Neural progenitor cell (in vitro differentiated cells): ENCODE data around the gene ACLY. TPM values are rescaled to one million over a fixed set of nuclear protein-coding genes. Genes with fewer than 3 reads are reported as not detected.

Experiments used
- DNase-seq: peaks from one replicate; pipeline ENCODE4 v3.0.0-alpha.2; 2016; ENCODE audit warnings: low spot score
- H2AFZ ChIP-seq: fragments of 200-600 bp; sonication (generic); replicated peaks from 2 replicates; pipeline ENCODE4 v1.6.1; 2016; ENCODE audit warnings: antibody characterized with exemption
- H3F3A ChIP-seq: fragments of 200-600 bp; sonication (generic); 2 replicates; pipeline ENCODE4 v1.6.1; 2016; ENCODE audit warnings: antibody characterized with exemption, low read depth
- H3K27ac ChIP-seq: fragments of 200-600 bp; sonication (generic); 2 replicates; pipeline ENCODE4 v1.5.1; 2016; ENCODE audit warnings: mild to moderate bottlenecking
- H3K27me3 ChIP-seq: fragments of 200-600 bp; sonication (generic); 2 replicates; pipeline ENCODE4 v1.6.1; 2016; ENCODE audit warnings: mild to moderate bottlenecking, moderate library complexity
- H3K36me3 ChIP-seq: fragments of 200-600 bp; sonication (generic); 2 replicates; pipeline ENCODE4 v1.5.1; 2016
- H3K4me1 ChIP-seq: fragments of 200-600 bp; sonication (generic); 2 replicates; pipeline ENCODE4 v1.6.1; 2016; ENCODE audit warnings: mixed run types
- H3K4me2 ChIP-seq: fragments of 200-600 bp; sonication (generic); 2 replicates; pipeline ENCODE4 v1.6.1; 2016
- H3K4me3 ChIP-seq: fragments of 200-600 bp; sonication (generic); 2 replicates; pipeline ENCODE4 v1.5.1; 2016
- H3K79me2 ChIP-seq: fragments of 200-600 bp; sonication (generic); 2 replicates; pipeline ENCODE4 v1.6.1; 2016; ENCODE audit warnings: low read depth
- H3K9ac ChIP-seq: fragments of 200-600 bp; sonication (generic); 2 replicates; pipeline ENCODE4 v1.6.1; 2016
- H3K9me3 ChIP-seq: fragments of 200-600 bp; sonication (generic); 2 replicates; pipeline ENCODE4 v1.5.1; 2016; ENCODE audit warnings: low read depth
- H4K20me1 ChIP-seq: fragments of 200-600 bp; sonication (generic); 2 replicates; pipeline ENCODE4 v1.6.1; 2016; ENCODE audit warnings: low read depth
- H3K27ac Mint-ChIP-seq: 3 replicates; pipeline ENCODE4 v1.8.0; 2021; ENCODE audit warnings: mixed read lengths
- H3K27me3 Mint-ChIP-seq: 2 replicates; pipeline ENCODE4 v1.8.0; 2022; ENCODE audit warnings: low read depth, mild to moderate bottlenecking, inconsistent platforms, moderate library complexity, mixed read lengths; ENCODE audit not compliant: insufficient read depth
- H3K36me3 Mint-ChIP-seq: 3 replicates; pipeline ENCODE4 v1.8.0; 2021; ENCODE audit warnings: mixed read lengths
- H3K4me1 Mint-ChIP-seq: 3 replicates; pipeline ENCODE4 v1.8.0; 2021; ENCODE audit warnings: mixed read lengths
- H3K4me3 Mint-ChIP-seq: 3 replicates; pipeline ENCODE4 v1.8.0; 2021; ENCODE audit warnings: mild to moderate bottlenecking, moderate library complexity, mixed read lengths
- H3K9me3 Mint-ChIP-seq: 3 replicates; pipeline ENCODE4 v1.8.0; 2020; ENCODE audit warnings: mixed read lengths
- EZH2 ChIP-seq: fragments of 200-600 bp; sonication (generic); IDR thresholded peaks from 2 replicates; pipeline ENCODE4 v1.6.1; 2017; ENCODE audit warnings: antibody characterized with exemption, mild to moderate bottlenecking, moderate library complexity
- EZH2phosphoT487 ChIP-seq: fragments of 200-600 bp; sonication (generic); IDR thresholded peaks from 2 replicates; pipeline ENCODE4 v1.6.1; 2017; ENCODE audit warnings: antibody characterized with exemption
- total RNA-seq: library from RNA; depleted of rRNA; stranded (reverse); fragments of >200 nt; gene quantifications from 2 replicates; pipeline ENCODE4 v1.2.3, GENCODE V29; 2015; ENCODE audit warnings: low replicate concordance
- TF ChIP-seq, protein P1 (sequence below): fragments of 200-600 bp; sonication (generic); IDR thresholded peaks from 2 replicates; pipeline ENCODE4 v1.5.1; 2017; ENCODE audit warnings: antibody characterized with exemption, mild to moderate bottlenecking

Gene ACLY
- total RNA-seq, 1 donor from 2014 or later = 221 TPM

DNA sequence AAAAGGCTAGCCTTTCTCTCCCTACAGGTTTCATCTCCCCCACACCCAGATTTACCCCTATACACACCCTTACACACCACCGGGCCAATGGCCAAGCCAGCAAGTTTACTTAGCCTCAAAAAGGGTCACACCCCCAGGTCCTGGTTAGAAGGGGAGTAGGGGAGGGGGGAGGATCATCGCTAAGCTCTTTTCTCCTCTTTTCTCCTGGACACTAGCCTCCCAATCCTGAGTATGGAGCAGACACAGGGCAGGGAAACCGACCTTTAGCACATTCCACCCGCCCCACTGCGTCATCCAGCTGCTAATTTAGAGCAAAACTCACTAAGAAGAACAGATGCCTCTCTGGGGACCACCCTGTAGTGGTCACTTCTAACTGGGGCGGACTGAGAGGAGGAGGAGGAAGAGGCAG lies 4.4 kb downstream of the ACLY start:
- H3K36me3 Mint-ChIP-seq = peaks cover 40% of the 10 kb centered on the region
- TF ChIP-seq, protein P1, sequence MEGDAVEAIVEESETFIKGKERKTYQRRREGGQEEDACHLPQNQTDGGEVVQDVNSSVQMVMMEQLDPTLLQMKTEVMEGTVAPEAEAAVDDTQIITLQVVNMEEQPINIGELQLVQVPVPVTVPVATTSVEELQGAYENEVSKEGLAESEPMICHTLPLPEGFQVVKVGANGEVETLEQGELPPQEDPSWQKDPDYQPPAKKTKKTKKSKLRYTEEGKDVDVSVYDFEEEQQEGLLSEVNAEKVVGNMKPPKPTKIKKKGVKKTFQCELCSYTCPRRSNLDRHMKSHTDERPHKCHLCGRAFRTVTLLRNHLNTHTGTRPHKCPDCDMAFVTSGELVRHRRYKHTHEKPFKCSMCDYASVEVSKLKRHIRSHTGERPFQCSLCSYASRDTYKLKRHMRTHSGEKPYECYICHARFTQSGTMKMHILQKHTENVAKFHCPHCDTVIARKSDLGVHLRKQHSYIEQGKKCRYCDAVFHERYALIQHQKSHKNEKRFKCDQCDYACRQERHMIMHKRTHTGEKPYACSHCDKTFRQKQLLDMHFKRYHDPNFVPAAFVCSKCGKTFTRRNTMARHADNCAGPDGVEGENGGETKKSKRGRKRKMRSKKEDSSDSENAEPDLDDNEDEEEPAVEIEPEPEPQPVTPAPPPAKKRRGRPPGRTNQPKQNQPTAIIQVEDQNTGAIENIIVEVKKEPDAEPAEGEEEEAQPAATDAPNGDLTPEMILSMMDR = no peak
- TF ChIP-seq EZH2 (no peak), EZH2phosphoT487 (no peak)
- peaks cover 32% of the 10 kb centered on the region for H3K4me1 Mint-ChIP-seq
- H4K20me1 ChIP-seq = peaks cover 84% of the 10 kb centered on the region
- H3K27me3 Mint-ChIP-seq = peaks cover 2% of the 10 kb centered on the region
- H3K4me3 Mint-ChIP-seq = peak overlapping the region; percentile 35
- H3K9me3 ChIP-seq = no peaks in the 10 kb centered on the region
- H3K9me3 Mint-ChIP-seq = no peaks in the 10 kb centered on the region
- peaks cover 8% of the 10 kb centered on the region for H3F3A ChIP-seq
- peak; percentile 46 for DNase-seq
- no peaks in the 10 kb centered on the region for H3K27me3 ChIP-seq
- H3K4me1 ChIP-seq = peaks cover 38% of the 10 kb centered on the region
- H3K36me3 ChIP-seq = no peaks in the 10 kb centered on the region
- H2AFZ ChIP-seq = no peak overlapping the region
- no peak overlapping the region for H3K27ac Mint-ChIP-seq
- peak overlapping the region; percentile 37 for H3K9ac ChIP-seq
- H3K27ac ChIP-seq = peak overlapping the region; percentile 7
- H3K4me3 ChIP-seq = peak overlapping the region; percentile 18
- peaks cover 92% of the 10 kb centered on the region for H3K79me2 ChIP-seq
- H3K4me2 ChIP-seq = peak overlapping the region; percentile 91

DNA sequence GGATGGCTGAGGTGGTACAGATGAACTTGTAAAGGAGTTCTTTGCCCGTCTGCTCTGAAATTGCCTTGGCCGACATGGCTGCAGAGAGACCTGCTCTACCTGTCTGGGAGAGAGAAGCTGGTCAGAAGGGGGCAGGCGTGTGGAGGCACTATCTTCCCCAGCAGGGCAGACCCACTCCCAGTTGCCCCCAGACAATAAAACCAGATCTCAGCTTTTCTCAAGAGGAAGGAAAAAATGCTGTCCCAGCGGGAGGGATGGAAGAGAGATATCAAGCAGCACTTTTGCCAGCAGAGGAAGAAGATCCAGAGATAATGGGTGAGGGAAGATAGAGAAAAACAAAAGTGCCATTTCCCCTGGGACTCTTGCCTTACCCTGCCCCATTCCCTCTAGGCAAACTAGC lies 5.0 kb downstream of the ACLY start:
- H3K79me2 ChIP-seq = peaks cover 92% of the 10 kb centered on the region
- TF ChIP-seq, protein P1 = no peak
- DNase-seq = no peak
- H2AFZ ChIP-seq = no peak overlapping the region
- Mint-ChIP-seq H3K36me3 (peaks cover 41% of the 10 kb centered on the region), H3K4me1 (peaks cover 30% of the 10 kb centered on the region), H3K27me3 (peaks cover 2% of the 10 kb centered on the region), H3K4me3 (no peak overlapping the region), H3K9me3 (no peaks in the 10 kb centered on the region), H3K27ac (no peak overlapping the region)
- H3K9ac ChIP-seq = no peak overlapping the region
- peaks cover 84% of the 10 kb centered on the region for H4K20me1 ChIP-seq
- H3K4me3 ChIP-seq = no peak overlapping the region
- H3K27me3 ChIP-seq = no peaks in the 10 kb centered on the region
- H3K4me1 ChIP-seq = peaks cover 38% of the 10 kb centered on the region
- peak overlapping the region; percentile 91 for H3K4me2 ChIP-seq
- H3K36me3 ChIP-seq = no peaks in the 10 kb centered on the region
- no peaks in the 10 kb centered on the region for H3K9me3 ChIP-seq
- H3K27ac ChIP-seq = peak overlapping the region; percentile 7
- peaks cover 5% of the 10 kb centered on the region for H3F3A ChIP-seq

GRCh38 chr17:41912925-41913324 lies 5.8 kb downstream of the ACLY start:
- no peak overlapping the region for H3K27ac Mint-ChIP-seq
- DNase-seq = no peak
- no peaks in the 10 kb centered on the region for H3K9me3 ChIP-seq
- H3K36me3 ChIP-seq = no peaks in the 10 kb centered on the region
- H3K4me1 Mint-ChIP-seq = peaks cover 34% of the 10 kb centered on the region
- H3K4me1 ChIP-seq = peaks cover 38% of the 10 kb centered on the region
- H3K27me3 Mint-ChIP-seq = peaks cover 2% of the 10 kb centered on the region
- H3K79me2 ChIP-seq = peaks cover 84% of the 10 kb centered on the region
- H3K4me2 ChIP-seq = no peak overlapping the region
- peaks cover 44% of the 10 kb centered on the region for H3K36me3 Mint-ChIP-seq
- H3F3A ChIP-seq = peaks cover 5% of the 10 kb centered on the region
- no peak overlapping the region for H3K4me3 ChIP-seq
- no peak overlapping the region for H3K27ac ChIP-seq
- H2AFZ ChIP-seq = no peak overlapping the region
- TF ChIP-seq EZH2phosphoT487 = no peak
- no peak for TF ChIP-seq EZH2
- TF ChIP-seq, protein P1 = no peak
- H3K27me3 ChIP-seq = no peaks in the 10 kb centered on the region
- H3K4me3 Mint-ChIP-seq = no peak overlapping the region
- H4K20me1 ChIP-seq = peaks cover 86% of the 10 kb centered on the region
- no peak overlapping the region for H3K9ac ChIP-seq
- H3K9me3 Mint-ChIP-seq = no peaks in the 10 kb centered on the region
